Skin of body (tissue), 3 donors: ENCODE measurements around the gene SERINC4. TPM values are rescaled to one million over a fixed set of nuclear protein-coding genes. Genes with fewer than 3 reads are reported as not detected.
A peak's percentile ranks its signal among the peaks of the same experiment; 100 is the strongest.

Source experiments
- DNase-seq: peaks from one replicate; lab custom pipeline; 2025; lab: John Stamatoyannopoulos, UW
- small RNA-seq: library from RNA; depleted of rRNA; stranded (forward); fragments of <200 nt; gene quantifications from one replicate; pipeline ENCODE3, GENCODE V24; 2014; ENCODE audit warnings: low replicate concordance
- total RNA-seq: library from RNA; depleted of rRNA; stranded (reverse); fragments of >200 nt; gene quantifications from one replicate; pipeline ENCODE4 v1.2.3, GENCODE V29; 2014

SERINC4 gene
- total RNA-seq, 1 donor from 2014 or later = 0.10 TPM

GRCh38 chr15:43763819-43764446 is 36.1 kb downstream of the SERINC4 start:
- DNase-seq = no peak

- DNase-seq = peak; percentile 20
Measured at GRCh38 chr15:43762824-43763223, 37.2 kb downstream of the SERINC4 start.

- DNase-seq = no peak
Measured at GRCh38 chr15:43751885-43752284, 48.1 kb downstream of the SERINC4 start.

GRCh38 chr15:43749690-43750345 is 50.2 kb downstream of the SERINC4 start:
- no peak for DNase-seq

GRCh38 chr15:43748376-43748775 is 51.6 kb downstream of the SERINC4 start:
- DNase-seq = peak; percentile 13

- DNase-seq = peak; percentile 47
Measured at GRCh38 chr15:43746903-43747309, 53.1 kb downstream of the SERINC4 start.

- peak; percentile 81 for DNase-seq
Measured at GRCh38 chr15:43746245-43746902, 53.6 kb downstream of the SERINC4 start, which contains the start of gene PDIA3. PDIA3 (plus strand) TSS chr15:43746438; CDS start chr15:43746540, 102 bp downstream.

Small RNA genes lying within 50 kb of the gene (small RNA-seq; reads per million reads assigned to genes)
- not detected for gene MIR1282

Other genes starting within 250 kb of the SERINC4 start
- gene PPIP5K1, start 210.0 kb downstream of the SERINC4 start, total RNA-seq = 29.7 TPM
- 3.9 TPM for gene CKMT1B, start 206.2 kb downstream of the SERINC4 start, total RNA-seq
- 0.59 TPM for gene STRC, start 181.4 kb downstream of the SERINC4 start, total RNA-seq
- 1.8 TPM for gene CATSPER2, start 151.4 kb downstream of the SERINC4 start, total RNA-seq
- 7.1 TPM for gene CKMT1A, start 106.4 kb downstream of the SERINC4 start, total RNA-seq
- gene PDIA3, start 53.8 kb downstream of the SERINC4 start, total RNA-seq = 88.7 TPM
- 14.2 TPM for gene ELL3, start 23.3 kb downstream of the SERINC4 start, total RNA-seq
- 196 TPM for gene SERF2, start 7.9 kb downstream of the SERINC4 start, total RNA-seq
- 14.4 TPM for gene HYPK, start 379 bp upstream of the SERINC4 start, total RNA-seq
- 20.3 TPM for gene MFAP1, start 24.5 kb upstream of the SERINC4 start, total RNA-seq
- 8.7 TPM for gene WDR76, start 26.8 kb upstream of the SERINC4 start, total RNA-seq